Myocyte (in vitro differentiated cells): ENCODE results near the gene BZW2. TPM values are rescaled to one million over a fixed set of nuclear protein-coding genes. Genes with fewer than 3 reads are reported as not detected.

Source experiments
- DNase-seq: peaks from one replicate; pipeline ENCODE4 v3.0.0-alpha.2; 2012; ENCODE audit warnings: low read depth
- polyA plus RNA-seq: library from polyadenylated mRNA; unstranded; fragments of >200 nt; gene quantifications from one replicate; pipeline ENCODE4 v1.2.1, GENCODE V29; 2012; ENCODE audit warnings: missing spikeins
- total RNA-seq: library from RNA; depleted of rRNA; stranded (reverse); fragments of >200 nt; gene quantifications from 2 replicates; pipeline ENCODE4 v1.2.3, GENCODE V29; 2014

The BZW2 gene
- 53.4 and 166 TPM in 2 replicates for total RNA-seq
- polyA plus RNA-seq, result 36.5 TPM

GRCh38 chr7:16645593-16646471, at the start of gene BZW2, which contains the start of gene ANKMY2:
Gene BZW2 (plus strand): TSS chr7:16646181. CDS start chr7:16665444, 19,263 bp downstream.
Gene ANKMY2 (minus strand): TSS chr7:16645754. CDS start chr7:16645573, 181 bp downstream.
- peak; percentile 98 for DNase-seq

- no peak for DNase-seq
Measured at GRCh38 chr7:16598015-16598414, 48.0 kb upstream of the BZW2 start.

GRCh38 chr7:16599860-16600259, 46.1 kb upstream of the BZW2 start:
- no peak for DNase-seq

GRCh38 chr7:16603633-16604032, 42.3 kb upstream of the BZW2 start:
- DNase-seq, result no peak

GRCh38 chr7:16604054-16604453, 41.9 kb upstream of the BZW2 start:
- no peak for DNase-seq

- no peak for DNase-seq
Measured at GRCh38 chr7:16606704-16607103, 39.3 kb upstream of the BZW2 start.

GRCh38 chr7:16609842-16610450, 36.0 kb upstream of the BZW2 start:
- DNase-seq, result peak; percentile 10

- peak; percentile 9 for DNase-seq
Measured at GRCh38 chr7:16611711-16612110, 34.3 kb upstream of the BZW2 start.

- no peak for DNase-seq
Measured at GRCh38 chr7:16615228-16615627, 30.8 kb upstream of the BZW2 start.

- no peak for DNase-seq
Measured at GRCh38 chr7:16616122-16616521, 29.9 kb upstream of the BZW2 start.

- no peak for DNase-seq
Measured at GRCh38 chr7:16616542-16616941, 29.4 kb upstream of the BZW2 start.

GRCh38 chr7:16619979-16620408, 26.0 kb upstream of the BZW2 start:
- DNase-seq, result peak; percentile 46

- DNase-seq, result no peak
Measured at GRCh38 chr7:16626388-16626787, 19.6 kb upstream of the BZW2 start.

GRCh38 chr7:16627236-16627635, 18.7 kb upstream of the BZW2 start:
- peak; percentile 34 for DNase-seq

GRCh38 chr7:16630654-16631053, 15.3 kb upstream of the BZW2 start:
- DNase-seq, result no peak

GRCh38 chr7:16634271-16634738, 11.7 kb upstream of the BZW2 start:
- DNase-seq, result no peak

GRCh38 chr7:16636555-16637101, 9.4 kb upstream of the BZW2 start:
- no peak for DNase-seq

GRCh38 chr7:16637379-16637778, 8.6 kb upstream of the BZW2 start:
- no peak for DNase-seq

- no peak for DNase-seq
Measured at GRCh38 chr7:16638282-16639280, 7.4 kb upstream of the BZW2 start.

- DNase-seq, result no peak
Measured at GRCh38 chr7:16644157-16644556, 1.8 kb upstream of the BZW2 start.
